Lung (tissue), 12 donors: ENCODE results near the gene INMT. TPM values are rescaled to one million over a fixed set of nuclear protein-coding genes. Genes with fewer than 3 reads are reported as not detected.

ENCODE experiments used
- ATAC-seq: fragments of 200-7000 bp; cut with Tn5 transposase; one replicate; pipeline ENCODE4 v1.9.1; 2020; ENCODE audit warnings: moderate number of reproducible peaks; ENCODE audit not compliant: insufficient read depth, low FRiP score
- DNase-seq, 3 donors: peaks; one replicate each; pipeline ENCODE4 v3.0.0-alpha.2; 2013 to 2017
- H3K27ac ChIP-seq, 2 donors: one replicate each; pipeline ENCODE4 v1.5.1; 2013; ENCODE audit warnings: mild to moderate bottlenecking in 2 of 2, moderate library complexity in 2 of 2, control low read depth in 1 of 2, inconsistent platforms in 1 of 2, low read depth in 1 of 2, low read length in 1 of 2
- H3K27me3 ChIP-seq, 3 donors: one replicate each; pipeline ENCODE4 v1.5.1; 2013; ENCODE audit warnings: low read length in 2 of 3; ENCODE audit not compliant: control insufficient read depth in 3 of 3, insufficient read depth in 3 of 3
- H3K36me3 ChIP-seq, 4 donors: one replicate each; pipeline ENCODE4 v1.5.1; 2013; ENCODE audit warnings: low read length in 4 of 4, mild to moderate bottlenecking in 1 of 4, moderate library complexity in 1 of 4; ENCODE audit not compliant: control insufficient read depth in 4 of 4, insufficient read depth in 4 of 4
- H3K4me1 ChIP-seq, 5 donors: one replicate each; pipeline ENCODE4 v1.5.1; 2013; ENCODE audit warnings: low read length in 5 of 5, mild to moderate bottlenecking in 2 of 5, moderate library complexity in 1 of 5; ENCODE audit not compliant: control insufficient read depth in 5 of 5, insufficient read depth in 5 of 5
- H3K4me3 ChIP-seq: one replicate; pipeline ENCODE4 v1.5.1; 2013; ENCODE audit warnings: mild to moderate bottlenecking, control low read depth, moderate library complexity
- H3K9ac ChIP-seq, 2 donors: one replicate each; pipeline ENCODE4 v1.5.1; 2013; ENCODE audit warnings: low read length in 2 of 2, control low read depth in 1 of 2; ENCODE audit not compliant: insufficient read depth in 1 of 2
- H3K9me3 ChIP-seq, 4 donors: one replicate each; pipeline ENCODE4 v1.5.1; 2013; ENCODE audit warnings: low read length in 3 of 4, mild to moderate bottlenecking in 1 of 4, moderate library complexity in 1 of 4; ENCODE audit not compliant: control insufficient read depth in 4 of 4, insufficient read depth in 3 of 4
- WGBS, 2 donors: extraction: QIAGEN DNeasy Blood & Tissue Kit; methylation state at CpG; one replicate each; pipeline ENCODE4 v1.1.7; 2013; 5-methylcytosine and 5-hydroxymethylcytosine counted together
- polyA plus RNA-seq, 2 donors: library from polyadenylated mRNA; stranded (reverse); fragments of 200-250 nt; gene quantifications; one replicate each; pipeline ENCODE4 v1.2.1, GENCODE V29; 2013
- total RNA-seq, 2 donors: library from RNA; depleted of rRNA in 1 of 2; stranded (reverse); fragments of >200 nt in 1 of 2; gene quantifications; one replicate each; pipeline ENCODE4 v1.2.1, GENCODE V29; 2014 to 2021
- TF ChIP-seq, protein P1 (sequence below): IDR thresholded peaks from 2 replicates; pipeline ENCODE4 v1.5.1; 2012; ENCODE audit warnings: mild to moderate bottlenecking; ENCODE audit errors: control extremely low read depth, extremely low read depth
- donor health status: control.
- donor health status: control.
- donor health status: Bipolar disorder and iron deficiency.
- donor health status: healthy.
- donor health status: DM: yes; HTN: yes; CAD: no.

The INMT gene
- total and polyA plus RNA-seq, 4 donors: 88.7 to 200 (median 127) TPM

DNA sequence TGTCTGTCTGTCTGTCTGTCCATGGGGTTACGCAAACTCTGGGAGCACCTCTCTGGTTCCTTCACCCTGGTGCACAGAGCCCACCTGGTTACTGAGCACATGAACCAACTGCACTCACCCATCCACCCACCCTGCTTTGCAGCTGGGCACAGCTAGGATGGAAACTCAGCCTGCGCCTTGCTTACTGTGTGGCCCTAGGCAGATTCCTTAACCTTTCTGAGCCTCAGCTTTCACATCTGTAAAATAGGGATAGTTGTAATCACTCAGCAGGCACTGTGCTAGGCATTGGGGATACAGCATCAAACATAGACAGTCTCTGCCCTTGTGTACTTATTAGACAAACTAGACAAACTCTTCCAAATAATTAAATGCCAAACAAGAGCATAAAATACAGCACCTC lies 21.8 kb upstream of the INMT start:
- H3K9ac ChIP-seq: no peak overlapping the region
- H3K36me3 ChIP-seq: no peaks in the 10 kb centered on the region
- H3K9me3 ChIP-seq: no peaks in the 10 kb centered on the region
- WGBS, 2 donors: 99 to 100% methylated on average over 2 of the region's 2 CpGs
- no peaks in the 10 kb centered on the region for H3K27me3 ChIP-seq
- peaks cover 0 to 6% (median 0%) of the 10 kb centered on the region in 5 donors for H3K4me1 ChIP-seq
- H3K27ac ChIP-seq: no peak overlapping the region
- ATAC-seq (no peak), DNase-seq (no peak)
- H3K4me3 ChIP-seq: no peak overlapping the region
- TF ChIP-seq, protein P1, sequence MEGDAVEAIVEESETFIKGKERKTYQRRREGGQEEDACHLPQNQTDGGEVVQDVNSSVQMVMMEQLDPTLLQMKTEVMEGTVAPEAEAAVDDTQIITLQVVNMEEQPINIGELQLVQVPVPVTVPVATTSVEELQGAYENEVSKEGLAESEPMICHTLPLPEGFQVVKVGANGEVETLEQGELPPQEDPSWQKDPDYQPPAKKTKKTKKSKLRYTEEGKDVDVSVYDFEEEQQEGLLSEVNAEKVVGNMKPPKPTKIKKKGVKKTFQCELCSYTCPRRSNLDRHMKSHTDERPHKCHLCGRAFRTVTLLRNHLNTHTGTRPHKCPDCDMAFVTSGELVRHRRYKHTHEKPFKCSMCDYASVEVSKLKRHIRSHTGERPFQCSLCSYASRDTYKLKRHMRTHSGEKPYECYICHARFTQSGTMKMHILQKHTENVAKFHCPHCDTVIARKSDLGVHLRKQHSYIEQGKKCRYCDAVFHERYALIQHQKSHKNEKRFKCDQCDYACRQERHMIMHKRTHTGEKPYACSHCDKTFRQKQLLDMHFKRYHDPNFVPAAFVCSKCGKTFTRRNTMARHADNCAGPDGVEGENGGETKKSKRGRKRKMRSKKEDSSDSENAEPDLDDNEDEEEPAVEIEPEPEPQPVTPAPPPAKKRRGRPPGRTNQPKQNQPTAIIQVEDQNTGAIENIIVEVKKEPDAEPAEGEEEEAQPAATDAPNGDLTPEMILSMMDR: no peak

DNA sequence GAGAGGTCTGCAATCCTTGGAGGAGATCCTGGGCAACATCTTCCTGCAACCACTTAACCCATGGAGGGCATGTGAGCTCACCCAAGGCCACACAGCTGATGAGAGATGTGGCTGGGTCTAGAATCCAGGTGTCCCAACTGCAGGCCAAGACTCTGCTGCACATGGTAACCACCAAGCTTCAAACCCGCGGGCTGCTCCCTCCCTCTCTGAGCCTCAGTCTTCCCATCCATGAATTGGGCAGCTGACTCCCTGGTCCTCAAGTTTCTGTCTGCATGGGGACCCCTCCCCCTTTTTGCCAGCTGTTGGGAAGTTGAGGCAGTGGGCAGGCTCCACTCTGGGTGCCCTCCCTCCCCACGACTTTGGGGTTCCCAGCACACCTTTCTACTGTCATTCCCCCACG lies 20.9 kb upstream of the INMT start:
- Histone ChIP-seq H3K9ac (no peak overlapping the region), H3K4me1 (no peaks in the 10 kb centered on the region), H3K4me3 (no peak overlapping the region), H3K9me3 (no peaks in the 10 kb centered on the region), H3K36me3 (no peaks in the 10 kb centered on the region), H3K27ac (no peak overlapping the region), H3K27me3 (no peaks in the 10 kb centered on the region)
- WGBS, 2 donors: 88 to 89% methylated on average over 4 of the region's 4 CpGs
- DNase-seq (no peak), ATAC-seq (no peak)
- TF ChIP-seq, protein P1: no peak

- H3K9me3 ChIP-seq: no peaks in the 10 kb centered on the region
- H3K27ac ChIP-seq: no peak overlapping the region
- H3K4me1 ChIP-seq: no peaks in the 10 kb centered on the region
- DNase-seq (no peak), ATAC-seq (no peak)
- H3K27me3 ChIP-seq: no peaks in the 10 kb centered on the region
- WGBS, 2 donors: 49 to 70% methylated on average over 11 of the region's 11 CpGs
- H3K36me3 ChIP-seq: no peaks in the 10 kb centered on the region
- TF ChIP-seq, protein P1: no peak
- no peak overlapping the region for H3K9ac ChIP-seq
- H3K4me3 ChIP-seq: no peak overlapping the region
Observed at GRCh38 chr7:30731581-30731980, 20.4 kb upstream of the INMT start.

- DNase-seq (no peak), ATAC-seq (no peak)
- H3K36me3 ChIP-seq: no peaks in the 10 kb centered on the region
- no peaks in the 10 kb centered on the region for H3K27me3 ChIP-seq
- H3K4me3 ChIP-seq: no peak overlapping the region
- H3K9me3 ChIP-seq: no peaks in the 10 kb centered on the region
- no peak overlapping the region for H3K27ac ChIP-seq
- TF ChIP-seq, protein P1: no peak
- WGBS, 2 donors: 89 to 90% methylated on average over 12 of the region's 12 CpGs
- no peaks in the 10 kb centered on the region for H3K4me1 ChIP-seq
- H3K9ac ChIP-seq: no peak overlapping the region
Observed at GRCh38 chr7:30732606-30733005, 19.3 kb upstream of the INMT start.
